HepG2 (cell line): ENCODE data around the gene STK17A. TPM values are rescaled to one million over a fixed set of nuclear protein-coding genes. Genes with fewer than 3 reads are reported as not detected.

Source experiments
- ATAC-seq: fragments of 200-7000 bp; cut with Tn5 transposase; 3 replicates; pipeline ENCODE4 v1.9.1; 2020; ENCODE audit warnings: mild to moderate bottlenecking, moderate library complexity
- BruUV-seq: library from RNA; stranded (reverse); fragments of 400-500 nt; replicated peaks from 2 replicates; lab custom pipeline; 2021; lab: Mats Ljungman, UMichigan
- CTCF ChIA-PET: fragments of 300-600 bp; formaldehyde crosslinking; extraction: SDS; loops from one replicate; lab custom pipeline; 2021; ENCODE audit warnings: low total read pairs, inconsistent platforms, low intra/inter-chr PET ratio; lab: Yijun Ruan, JAX
- POLR2A ChIA-PET: fragments of 350-600 bp; sonication (Branson Sonifier 250); formaldehyde crosslinking; loops from one replicate; lab custom pipeline; 2020; ENCODE audit warnings: antibody characterized with exemption, inconsistent platforms; lab: Yijun Ruan, JAX
- DNase-seq: peaks from one replicate; pipeline ENCODE4 v3.0.0-alpha.2; 2015; ENCODE audit warnings: low spot score
- FAIRE-seq: peaks from 3 replicates; lab custom pipeline; 2011; peaks lifted over from hg19 to GRCh38; lab: Jason Lieb, UNC
- H2AFZ ChIP-seq: one replicate; pipeline ENCODE4 v1.6.1; 2011; ENCODE audit warnings: low read length, inconsistent platforms
- H3K27ac ChIP-seq: fragments of 300-600 bp; 3 replicates; pipeline ENCODE4 v1.8.0; 2011; ENCODE audit warnings: mixed run types, mild to moderate bottlenecking, mixed read lengths, low read length, inconsistent platforms; ENCODE audit not compliant: insufficient read depth; ENCODE audit errors: extremely low read length
- H3K27me3 ChIP-seq, 2 experiments: fragments of 200-600 bp in 1 of 2; 2 replicates in 1 of 2; 3 replicates in 1 of 2; pipeline versions ENCODE4 v1.6.0 to v1.8.0; 2011; ENCODE audit warnings: low read length in 2 of 2, mild to moderate bottlenecking in 2 of 2, moderate library complexity in 2 of 2, inconsistent platforms in 1 of 2; ENCODE audit not compliant: insufficient read depth in 2 of 2, control insufficient read depth in 1 of 2
- H3K36me3 ChIP-seq, 2 experiments: fragments of 200-600 bp in 1 of 2; replicated peaks in 1 of 2; 2 replicates in 1 of 2; 3 replicates in 1 of 2; pipeline versions ENCODE4 v1.5.1 to v1.8.0; 2011; ENCODE audit warnings: low read length in 2 of 2, inconsistent platforms in 1 of 2; ENCODE audit not compliant: insufficient read depth in 2 of 2, control insufficient read depth in 1 of 2
- H3K4me1 ChIP-seq: 2 replicates; pipeline ENCODE4 v1.5.1; 2012; ENCODE audit warnings: low read length, inconsistent platforms; ENCODE audit not compliant: insufficient read depth
- H3K4me2 ChIP-seq: 2 replicates; pipeline ENCODE4 v1.6.0; 2011; ENCODE audit warnings: low read depth, low read length, inconsistent platforms
- H3K4me3 ChIP-seq, 3 experiments: fragments of 200-600 bp in 1 of 3; sonication (generic), shearing (Covaris generic) in 1 of 3; replicated peaks in 1 of 3; 2 replicates each; pipeline ENCODE4 v1.5.1; 2011 to 2016; ENCODE audit warnings: low read length in 3 of 3, inconsistent platforms in 2 of 3, low read depth in 2 of 3, mild to moderate bottlenecking in 2 of 3, control low read depth in 1 of 3, mixed read lengths in 1 of 3; ENCODE audit not compliant: insufficient read depth in 1 of 3
- H3K79me2 ChIP-seq: one replicate; pipeline ENCODE4 v1.6.1; 2011; ENCODE audit warnings: low read length, inconsistent platforms; ENCODE audit not compliant: insufficient read depth
- H3K9ac ChIP-seq: 2 replicates; pipeline ENCODE4 v1.6.0; 2011; ENCODE audit warnings: mild to moderate bottlenecking, low read depth, low read length, inconsistent platforms; ENCODE audit not compliant: insufficient read depth
- H3K9me3 ChIP-seq: 2 replicates; pipeline ENCODE4 v1.5.1; 2012; ENCODE audit warnings: mild to moderate bottlenecking, low read length
- H4K20me1 ChIP-seq: 2 replicates; pipeline ENCODE4 v1.6.0; 2011; ENCODE audit warnings: inconsistent platforms, mild to moderate bottlenecking, low read length, moderate library complexity; ENCODE audit not compliant: insufficient read depth
- ATF7 ChIP-seq, 2 experiments: fragments of 450-650 bp in 1 of 2; sonication (generic) in 1 of 2; formaldehyde crosslinking in 1 of 2; IDR thresholded peaks; 2 replicates each; pipeline versions ENCODE4 v1.4.0 to v1.6.1; 2016 to 2020; ENCODE audit warnings: antibody characterized with exemption in 1 of 2, mild to moderate bottlenecking in 1 of 2, missing genetic modification reagents in 1 of 2
- NFKBIZ ChIP-seq: IDR thresholded peaks from 2 replicates; pipeline ENCODE4 v1.6.1; 2018; ENCODE audit warnings: missing genetic modification reagents, missing compliant biosample characterization
- RBFOX2 ChIP-seq: fragments of 200-400 bp; formaldehyde crosslinking; IDR thresholded peaks from 2 replicates; pipeline ENCODE4 v1.6.1; 2017; ENCODE audit warnings: low read depth, mild to moderate bottlenecking, low read length
- ZBTB21 ChIP-seq: sonication (generic); formaldehyde crosslinking; IDR thresholded peaks from 2 replicates; pipeline ENCODE4 v1.4.0; 2020; ENCODE audit warnings: missing genetic modification reagents
- ZBTB8A ChIP-seq: sonication (generic); formaldehyde crosslinking; IDR thresholded peaks from 2 replicates; pipeline ENCODE4 v1.4.0; 2020; ENCODE audit warnings: mild to moderate bottlenecking, low read depth, missing genetic modification reagents, borderline replicate concordance
- ZFP62 ChIP-seq: sonication (generic); formaldehyde crosslinking; IDR thresholded peaks from 2 replicates; pipeline ENCODE4 v1.4.0; 2020; ENCODE audit warnings: missing genetic modification reagents
- ZFP90 ChIP-seq: sonication (generic); formaldehyde crosslinking; IDR thresholded peaks from 2 replicates; pipeline ENCODE4 v1.8.0; 2022; ENCODE audit warnings: missing genetic modification reagents, mild to moderate bottlenecking, inconsistent platforms, borderline replicate concordance
- ZNF20 ChIP-seq: sonication (generic); formaldehyde crosslinking; IDR thresholded peaks from 2 replicates; pipeline ENCODE4 v1.4.0; 2020; ENCODE audit warnings: mild to moderate bottlenecking, moderate library complexity, missing genetic modification reagents
- ZNF839 ChIP-seq: sonication (generic); formaldehyde crosslinking; IDR thresholded peaks from 2 replicates; pipeline ENCODE4 v1.4.0; 2020; ENCODE audit warnings: missing genetic modification reagents, mild to moderate bottlenecking, borderline replicate concordance
- WGBS: methylation state at CpG from one replicate; pipeline ENCODE4 v1.1.6; 2017; ENCODE audit warnings: low lambda C conversion rate; 5-methylcytosine and 5-hydroxymethylcytosine counted together
- in situ Hi-C: cut with HindIII; loops from 2 replicates; pipeline ENCODE4 v1.10.0; 2017; ENCODE audit warnings: low pct_unique_long_range_greater_than_20kb; ENCODE audit not compliant: extremely low pct_ligation_motif_present
- intact Hi-C: fragments of 100-400 bp; cut with micrococcal nuclease; formaldehyde crosslinking; loops from one replicate; pipeline ENCODE4 v1.10.0; 2022; ENCODE audit not compliant: unreplicated experiment
- polyA plus RNA-seq, 8 experiments: library from polyadenylated mRNA; depleted of rRNA in 3 of 8; stranded (reverse) in 7 of 8; unstranded in 1 of 8; fragments of >200 nt; fragmentation: Illumina TruSeq in 4 of 8; extraction: Trizol in 4 of 8; gene quantifications; 2 replicates each; pipeline versions ENCODE4 v1.2.1 to v1.2.3, GENCODE V29; 2011 to 2016; ENCODE audit warnings: low read depth in 4 of 8, missing spikeins in 1 of 8, mixed read lengths in 1 of 8; ENCODE audit not compliant: insufficient read depth in 1 of 8
- total RNA-seq, 5 experiments: library from RNA; depleted of rRNA; stranded (reverse); fragments of >200 nt; fragmentation: Illumina TruSeq; extraction: Trizol; gene quantifications; 2 replicates each; pipeline ENCODE4 v1.2.3, GENCODE V29; 2016; ENCODE audit warnings: low read depth in 1 of 5
- TF ChIP-seq, protein P1 (sequence below): sonication (generic); formaldehyde crosslinking; IDR thresholded peaks from 2 replicates; pipeline ENCODE4 v1.4.0; 2020; ENCODE audit warnings: missing genetic modification reagents
- TF ChIP-seq, protein P2 (sequence below): sonication (generic); formaldehyde crosslinking; IDR thresholded peaks from 2 replicates; pipeline ENCODE4 v1.4.0; 2020; ENCODE audit warnings: missing genetic modification reagents, mild to moderate bottlenecking, borderline replicate concordance
- TF ChIP-seq, protein P3 (sequence below): sonication (generic); formaldehyde crosslinking; IDR thresholded peaks from 2 replicates; pipeline ENCODE4 v1.4.0; 2020; ENCODE audit warnings: missing genetic modification reagents, borderline replicate concordance
- TF ChIP-seq, protein P4 (sequence below): sonication (generic); formaldehyde crosslinking; IDR thresholded peaks from 2 replicates; pipeline ENCODE4 v1.4.0; 2020; ENCODE audit warnings: missing genetic modification reagents

STK17A gene
- total and polyA plus RNA-seq, 2 of the 13 experiments (the other 11 are each of a cell fraction or from before 2014, with no cell fraction given), result 18.6 to 24.3 TPM

DNA sequence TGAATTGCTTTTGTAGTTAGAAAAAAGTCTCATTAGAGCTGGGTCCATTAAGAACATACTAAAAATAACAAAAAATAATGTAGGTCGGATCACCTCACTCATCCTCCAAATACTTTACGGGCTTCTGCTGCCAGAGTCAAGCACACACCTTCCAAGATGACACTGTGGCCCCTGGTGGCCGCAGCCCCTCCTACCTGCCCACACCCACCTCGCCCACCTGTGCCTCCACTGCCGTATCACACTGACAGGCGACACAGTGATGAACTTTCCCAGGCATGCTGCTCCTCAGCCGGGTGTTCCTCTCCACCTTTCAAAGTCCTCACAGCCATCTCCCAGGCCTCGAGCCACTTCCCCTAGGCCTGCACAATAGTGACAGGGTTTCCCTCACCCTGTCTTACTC is 60.9 kb downstream of the STK17A start:
- ChIA-PET POLR2A (no interaction called here), CTCF (no interaction called here)
- in situ Hi-C loops (loop anchor here (10.0 kb wide), 1 partner anchor 51 kb away; no protein-coding TSS in a partner anchor), intact Hi-C loops (loop anchor here (5.0 kb wide), 2 partner anchors 58 to 62 kb away; partner anchors contain the start of gene STK17A)
- TF ChIP-seq ZBTB8A (CRISPR knock-in tag) (no peak), ZNF20 (CRISPR knock-in tag) (no peak), ZBTB21 (CRISPR knock-in tag) (no peak), ZFP62 (CRISPR knock-in tag) (no peak), ZFP90 (no peak), RBFOX2 (no peak), ATF7 (IDR thresholded peaks at IDR 0.05) (no peak), ATF7 (CRISPR knock-in tag; IDR thresholded peaks at IDR 0.05) (no peak), NFKBIZ (no peak), ZNF839 (CRISPR knock-in tag) (no peak)
- TF ChIP-seq, protein P1, sequence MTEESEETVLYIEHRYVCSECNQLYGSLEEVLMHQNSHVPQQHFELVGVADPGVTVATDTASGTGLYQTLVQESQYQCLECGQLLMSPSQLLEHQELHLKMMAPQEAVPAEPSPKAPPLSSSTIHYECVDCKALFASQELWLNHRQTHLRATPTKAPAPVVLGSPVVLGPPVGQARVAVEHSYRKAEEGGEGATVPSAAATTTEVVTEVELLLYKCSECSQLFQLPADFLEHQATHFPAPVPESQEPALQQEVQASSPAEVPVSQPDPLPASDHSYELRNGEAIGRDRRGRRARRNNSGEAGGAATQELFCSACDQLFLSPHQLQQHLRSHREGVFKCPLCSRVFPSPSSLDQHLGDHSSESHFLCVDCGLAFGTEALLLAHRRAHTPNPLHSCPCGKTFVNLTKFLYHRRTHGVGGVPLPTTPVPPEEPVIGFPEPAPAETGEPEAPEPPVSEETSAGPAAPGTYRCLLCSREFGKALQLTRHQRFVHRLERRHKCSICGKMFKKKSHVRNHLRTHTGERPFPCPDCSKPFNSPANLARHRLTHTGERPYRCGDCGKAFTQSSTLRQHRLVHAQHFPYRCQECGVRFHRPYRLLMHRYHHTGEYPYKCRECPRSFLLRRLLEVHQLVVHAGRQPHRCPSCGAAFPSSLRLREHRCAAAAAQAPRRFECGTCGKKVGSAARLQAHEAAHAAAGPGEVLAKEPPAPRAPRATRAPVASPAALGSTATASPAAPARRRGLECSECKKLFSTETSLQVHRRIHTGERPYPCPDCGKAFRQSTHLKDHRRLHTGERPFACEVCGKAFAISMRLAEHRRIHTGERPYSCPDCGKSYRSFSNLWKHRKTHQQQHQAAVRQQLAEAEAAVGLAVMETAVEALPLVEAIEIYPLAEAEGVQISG (CRISPR knock-in tag), result no peak
- TF ChIP-seq, protein P2, sequence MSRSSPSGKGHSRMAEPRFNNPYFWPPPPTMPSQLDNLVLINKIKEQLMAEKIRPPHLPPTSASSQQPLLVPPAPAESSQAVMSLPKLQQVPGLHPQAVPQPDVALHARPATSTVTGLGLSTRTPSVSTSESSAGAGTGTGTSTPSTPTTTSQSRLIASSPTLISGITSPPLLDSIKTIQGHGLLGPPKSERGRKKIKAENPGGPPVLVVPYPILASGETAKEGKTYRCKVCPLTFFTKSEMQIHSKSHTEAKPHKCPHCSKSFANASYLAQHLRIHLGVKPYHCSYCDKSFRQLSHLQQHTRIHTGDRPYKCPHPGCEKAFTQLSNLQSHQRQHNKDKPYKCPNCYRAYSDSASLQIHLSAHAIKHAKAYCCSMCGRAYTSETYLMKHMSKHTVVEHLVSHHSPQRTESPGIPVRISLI, result no peak
- TF ChIP-seq, protein P3, sequence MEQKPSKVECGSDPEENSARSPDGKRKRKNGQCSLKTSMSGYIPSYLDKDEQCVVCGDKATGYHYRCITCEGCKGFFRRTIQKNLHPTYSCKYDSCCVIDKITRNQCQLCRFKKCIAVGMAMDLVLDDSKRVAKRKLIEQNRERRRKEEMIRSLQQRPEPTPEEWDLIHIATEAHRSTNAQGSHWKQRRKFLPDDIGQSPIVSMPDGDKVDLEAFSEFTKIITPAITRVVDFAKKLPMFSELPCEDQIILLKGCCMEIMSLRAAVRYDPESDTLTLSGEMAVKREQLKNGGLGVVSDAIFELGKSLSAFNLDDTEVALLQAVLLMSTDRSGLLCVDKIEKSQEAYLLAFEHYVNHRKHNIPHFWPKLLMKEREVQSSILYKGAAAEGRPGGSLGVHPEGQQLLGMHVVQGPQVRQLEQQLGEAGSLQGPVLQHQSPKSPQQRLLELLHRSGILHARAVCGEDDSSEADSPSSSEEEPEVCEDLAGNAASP, result no peak
- TF ChIP-seq, protein P4, sequence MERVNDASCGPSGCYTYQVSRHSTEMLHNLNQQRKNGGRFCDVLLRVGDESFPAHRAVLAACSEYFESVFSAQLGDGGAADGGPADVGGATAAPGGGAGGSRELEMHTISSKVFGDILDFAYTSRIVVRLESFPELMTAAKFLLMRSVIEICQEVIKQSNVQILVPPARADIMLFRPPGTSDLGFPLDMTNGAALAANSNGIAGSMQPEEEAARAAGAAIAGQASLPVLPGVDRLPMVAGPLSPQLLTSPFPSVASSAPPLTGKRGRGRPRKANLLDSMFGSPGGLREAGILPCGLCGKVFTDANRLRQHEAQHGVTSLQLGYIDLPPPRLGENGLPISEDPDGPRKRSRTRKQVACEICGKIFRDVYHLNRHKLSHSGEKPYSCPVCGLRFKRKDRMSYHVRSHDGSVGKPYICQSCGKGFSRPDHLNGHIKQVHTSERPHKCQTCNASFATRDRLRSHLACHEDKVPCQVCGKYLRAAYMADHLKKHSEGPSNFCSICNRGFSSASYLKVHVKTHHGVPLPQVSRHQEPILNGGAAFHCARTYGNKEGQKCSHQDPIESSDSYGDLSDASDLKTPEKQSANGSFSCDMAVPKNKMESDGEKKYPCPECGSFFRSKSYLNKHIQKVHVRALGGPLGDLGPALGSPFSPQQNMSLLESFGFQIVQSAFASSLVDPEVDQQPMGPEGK (CRISPR knock-in tag), result no peak
- Histone ChIP-seq H3K36me3 (peaks cover 25 to 56% of the 10 kb centered on the region in 2 experiments), H3K4me1 (peaks cover 48% of the 10 kb centered on the region), H2AFZ (no peak overlapping the region), H3K9ac (no peak overlapping the region), H3K9me3 (no peaks in the 10 kb centered on the region), H3K79me2 (peaks cover 3% of the 10 kb centered on the region), H3K4me2 (no peak overlapping the region), H3K27ac (no peak overlapping the region), H3K4me3 (no peak overlapping the region), H3K27me3 (no peaks in the 10 kb centered on the region), H4K20me1 (no peaks in the 10 kb centered on the region)
- ATAC-seq, result no peak
- DNase-seq, result no peak
- WGBS, result 81% methylated on average over 8 of the region's 8 CpGs
- no peak for FAIRE-seq
- BruUV-seq, result no TSS peak
